ENCODE measurements around the gene NEO1. TPM values are rescaled to one million over a fixed set of nuclear protein-coding genes. Genes with fewer than 3 reads are reported as not detected.

The NEO1 gene
- total RNA-seq, 1 experiment from 2014 or later: 12.4 TPM

DNA sequence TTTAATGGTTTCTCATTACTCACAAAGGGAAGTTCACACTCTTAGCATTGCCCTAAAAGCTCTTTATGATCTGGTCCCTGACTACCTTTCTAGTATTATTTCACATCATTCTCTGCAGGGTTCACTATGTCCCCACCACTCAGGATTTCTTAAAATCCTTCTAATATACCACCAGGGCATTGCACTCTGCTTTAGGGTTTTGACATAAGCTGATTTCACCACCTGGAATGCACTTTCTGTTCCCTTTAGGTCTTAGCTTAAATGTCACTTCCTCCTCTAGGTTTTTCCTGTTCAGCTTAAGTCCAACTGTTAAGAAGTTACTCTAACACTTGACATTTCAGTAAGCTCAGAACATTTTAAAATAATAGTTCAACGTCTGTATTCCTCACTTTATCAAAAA is 234.8 kb downstream of the NEO1 start:
- no peaks in the 10 kb centered on the region for H3K4me1 ChIP-seq
- H3K9me3 Mint-ChIP-seq (ENCODE audit: unreplicated experiment): no peaks in the 10 kb centered on the region
- ChIA-PET CTCF (interaction anchor here (1.8 kb wide), 1 partner anchor 21 kb away, joined by 5 read pairs; no protein-coding TSS in a partner anchor), POLR2A (no interaction called here)
- intact Hi-C loops (cut with micrococcal nuclease; ENCODE audit: unreplicated experiment): no loop called here
- H3K27ac Mint-ChIP-seq (ENCODE audit: unreplicated experiment): no peak overlapping the region
- H3K4me1 Mint-ChIP-seq (ENCODE audit: low read depth, unreplicated experiment): no peaks in the 10 kb centered on the region
- H3K27me3 Mint-ChIP-seq (ENCODE audit: insufficient read depth, unreplicated experiment): no peaks in the 10 kb centered on the region
- H3K36me3 Mint-ChIP-seq (ENCODE audit: insufficient read depth, unreplicated experiment): no peaks in the 10 kb centered on the region
- no peak for DNase-seq
- no peaks in the 10 kb centered on the region for H3K9me3 ChIP-seq
- no peak overlapping the region for H3K4me3 ChIP-seq (ENCODE audit: low read depth, low read length)
- no peaks in the 10 kb centered on the region for H3K36me3 ChIP-seq (ENCODE audit: control insufficient read depth, insufficient read depth, low read length)
- TF ChIP-seq, protein P1, sequence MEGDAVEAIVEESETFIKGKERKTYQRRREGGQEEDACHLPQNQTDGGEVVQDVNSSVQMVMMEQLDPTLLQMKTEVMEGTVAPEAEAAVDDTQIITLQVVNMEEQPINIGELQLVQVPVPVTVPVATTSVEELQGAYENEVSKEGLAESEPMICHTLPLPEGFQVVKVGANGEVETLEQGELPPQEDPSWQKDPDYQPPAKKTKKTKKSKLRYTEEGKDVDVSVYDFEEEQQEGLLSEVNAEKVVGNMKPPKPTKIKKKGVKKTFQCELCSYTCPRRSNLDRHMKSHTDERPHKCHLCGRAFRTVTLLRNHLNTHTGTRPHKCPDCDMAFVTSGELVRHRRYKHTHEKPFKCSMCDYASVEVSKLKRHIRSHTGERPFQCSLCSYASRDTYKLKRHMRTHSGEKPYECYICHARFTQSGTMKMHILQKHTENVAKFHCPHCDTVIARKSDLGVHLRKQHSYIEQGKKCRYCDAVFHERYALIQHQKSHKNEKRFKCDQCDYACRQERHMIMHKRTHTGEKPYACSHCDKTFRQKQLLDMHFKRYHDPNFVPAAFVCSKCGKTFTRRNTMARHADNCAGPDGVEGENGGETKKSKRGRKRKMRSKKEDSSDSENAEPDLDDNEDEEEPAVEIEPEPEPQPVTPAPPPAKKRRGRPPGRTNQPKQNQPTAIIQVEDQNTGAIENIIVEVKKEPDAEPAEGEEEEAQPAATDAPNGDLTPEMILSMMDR (IDR thresholded peaks at IDR 0.05; ENCODE audit: insufficient read depth in 1 of 2, low read depth in 1 of 2, low read length in 1 of 2, severe bottlenecking in 1 of 2, unreplicated experiment in 1 of 2): no peak
- H3K27me3 ChIP-seq (replicated peaks; ENCODE audit: control insufficient read depth, insufficient read depth, low read length): no peaks in the 10 kb centered on the region
- BruUV-seq (replicated peaks): no TSS peak
- no peak overlapping the region for H3K4me3 Mint-ChIP-seq (ENCODE audit: unreplicated experiment)

DNA sequence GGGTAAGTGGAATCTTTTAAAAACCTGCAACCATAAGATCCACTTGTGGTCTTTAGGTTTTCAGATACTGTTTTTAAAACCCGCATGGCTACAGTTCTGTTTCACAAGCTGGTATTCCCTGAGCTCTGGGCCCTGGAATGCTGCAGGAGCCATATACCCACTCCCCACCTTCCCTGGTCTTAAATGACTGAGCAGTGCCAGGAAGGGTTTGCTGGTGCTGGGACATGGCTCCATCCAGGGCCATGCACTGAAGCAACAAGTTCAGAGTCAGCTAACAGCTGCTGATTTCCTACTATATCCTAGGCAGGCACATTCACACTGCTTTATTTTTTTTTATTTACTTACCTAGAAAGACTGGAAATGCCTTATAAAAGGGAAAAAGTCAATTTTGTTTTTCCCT is 239.2 kb downstream of the NEO1 start:
- H3K27me3 Mint-ChIP-seq (ENCODE audit: insufficient read depth, unreplicated experiment): no peaks in the 10 kb centered on the region
- Histone ChIP-seq H3K36me3 (ENCODE audit: control insufficient read depth, insufficient read depth, low read length) (no peaks in the 10 kb centered on the region), H3K27me3 (replicated peaks; ENCODE audit: control insufficient read depth, insufficient read depth, low read length) (no peaks in the 10 kb centered on the region), H3K9me3 (no peaks in the 10 kb centered on the region), H3K4me3 (ENCODE audit: low read depth, low read length) (no peak overlapping the region), H3K4me1 (no peaks in the 10 kb centered on the region)
- POLR2A ChIA-PET: no interaction called here
- no peak for DNase-seq
- no peak overlapping the region for H3K4me3 Mint-ChIP-seq (ENCODE audit: unreplicated experiment)
- TF ChIP-seq, protein P1 (IDR thresholded peaks at IDR 0.05; ENCODE audit: insufficient read depth in 1 of 2, low read depth in 1 of 2, low read length in 1 of 2, severe bottlenecking in 1 of 2, unreplicated experiment in 1 of 2): no peak
- no peaks in the 10 kb centered on the region for H3K9me3 Mint-ChIP-seq (ENCODE audit: unreplicated experiment)
- H3K4me1 Mint-ChIP-seq (ENCODE audit: low read depth, unreplicated experiment): no peaks in the 10 kb centered on the region
- intact Hi-C loops (cut with micrococcal nuclease; ENCODE audit: unreplicated experiment): no loop called here
- no TSS peak for BruUV-seq (replicated peaks)
- no peak overlapping the region for H3K27ac Mint-ChIP-seq (ENCODE audit: unreplicated experiment)
- CTCF ChIA-PET: no interaction called here
- no peaks in the 10 kb centered on the region for H3K36me3 Mint-ChIP-seq (ENCODE audit: insufficient read depth, unreplicated experiment)

DNA sequence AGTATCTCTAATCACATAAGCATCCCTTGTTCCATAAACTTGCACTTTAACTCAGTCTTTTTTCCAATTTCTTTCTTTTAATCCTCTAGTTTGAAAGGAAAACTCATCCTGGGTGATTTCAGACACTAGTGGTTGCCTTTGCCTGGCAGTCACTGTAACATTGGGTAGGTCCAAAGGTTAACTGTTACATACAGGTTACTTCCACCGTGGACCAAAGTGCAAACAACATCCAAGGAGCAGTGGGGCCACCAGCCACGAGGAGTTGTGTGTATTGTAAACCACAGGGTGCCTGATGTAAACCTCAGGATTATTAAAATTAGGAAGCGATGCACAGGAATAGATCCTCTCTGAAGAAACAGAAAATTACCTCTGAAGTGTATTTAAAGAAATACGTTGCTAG is 241.5 kb downstream of the NEO1 start:
- Histone ChIP-seq H3K4me3 (ENCODE audit: low read depth, low read length) (no peak overlapping the region), H3K9me3 (no peaks in the 10 kb centered on the region), H3K4me1 (no peaks in the 10 kb centered on the region), H3K36me3 (ENCODE audit: control insufficient read depth, insufficient read depth, low read length) (no peaks in the 10 kb centered on the region), H3K27me3 (replicated peaks; ENCODE audit: control insufficient read depth, insufficient read depth, low read length) (no peaks in the 10 kb centered on the region)
- intact Hi-C loops (cut with micrococcal nuclease; ENCODE audit: unreplicated experiment): no loop called here
- H3K36me3 Mint-ChIP-seq (ENCODE audit: insufficient read depth, unreplicated experiment): no peaks in the 10 kb centered on the region
- no peak overlapping the region for H3K27ac Mint-ChIP-seq (ENCODE audit: unreplicated experiment)
- BruUV-seq (replicated peaks): no TSS peak
- no peaks in the 10 kb centered on the region for H3K27me3 Mint-ChIP-seq (ENCODE audit: insufficient read depth, unreplicated experiment)
- ChIA-PET POLR2A (no interaction called here), CTCF (interaction anchor here (0.6 kb wide), 1 partner anchor 108 kb away, joined by 3 read pairs; no protein-coding TSS in a partner anchor)
- H3K9me3 Mint-ChIP-seq (ENCODE audit: unreplicated experiment): no peaks in the 10 kb centered on the region
- TF ChIP-seq, protein P1 (IDR thresholded peaks at IDR 0.05; ENCODE audit: insufficient read depth in 1 of 2, low read depth in 1 of 2, low read length in 1 of 2, severe bottlenecking in 1 of 2, unreplicated experiment in 1 of 2): no peak
- H3K4me3 Mint-ChIP-seq (ENCODE audit: unreplicated experiment): no peak overlapping the region
- no peaks in the 10 kb centered on the region for H3K4me1 Mint-ChIP-seq (ENCODE audit: low read depth, unreplicated experiment)
- DNase-seq: peak in 1 of 2 experiments; percentile 6
